HepG2 (cell line): ENCODE results near the gene MTNR1A. TPM values are rescaled to one million over a fixed set of nuclear protein-coding genes. Genes with fewer than 3 reads are reported as not detected.

Experiments
- ATAC-seq: fragments of 200-7000 bp; cut with Tn5 transposase; 3 replicates; pipeline ENCODE4 v1.9.1; 2020; ENCODE audit warnings: mild to moderate bottlenecking, moderate library complexity
- BruUV-seq: library from RNA; stranded (reverse); fragments of 400-500 nt; replicated peaks from 2 replicates; lab custom pipeline; 2021; lab: Mats Ljungman, UMichigan
- CTCF ChIA-PET: fragments of 300-600 bp; formaldehyde crosslinking; extraction: SDS; loops from one replicate; lab custom pipeline; 2021; ENCODE audit warnings: low total read pairs, inconsistent platforms, low intra/inter-chr PET ratio; lab: Yijun Ruan, JAX
- POLR2A ChIA-PET: fragments of 350-600 bp; sonication (Branson Sonifier 250); formaldehyde crosslinking; loops from one replicate; lab custom pipeline; 2020; ENCODE audit warnings: antibody characterized with exemption, inconsistent platforms; lab: Yijun Ruan, JAX
- DNase-seq: peaks from one replicate; pipeline ENCODE4 v3.0.0-alpha.2; 2015; ENCODE audit warnings: low spot score
- FAIRE-seq: peaks from 3 replicates; lab custom pipeline; 2011; peaks lifted over from hg19 to GRCh38; lab: Jason Lieb, UNC
- H2AFZ ChIP-seq: one replicate; pipeline ENCODE4 v1.6.1; 2011; ENCODE audit warnings: low read length, inconsistent platforms
- H3K27ac ChIP-seq: fragments of 300-600 bp; 3 replicates; pipeline ENCODE4 v1.8.0; 2011; ENCODE audit warnings: mixed run types, mild to moderate bottlenecking, mixed read lengths, low read length, inconsistent platforms; ENCODE audit not compliant: insufficient read depth; ENCODE audit errors: extremely low read length
- H3K27me3 ChIP-seq, 2 experiments: fragments of 200-600 bp in 1 of 2; 2 replicates in 1 of 2; 3 replicates in 1 of 2; pipeline versions ENCODE4 v1.6.0 to v1.8.0; 2011; ENCODE audit warnings: low read length in 2 of 2, mild to moderate bottlenecking in 2 of 2, moderate library complexity in 2 of 2, inconsistent platforms in 1 of 2; ENCODE audit not compliant: insufficient read depth in 2 of 2, control insufficient read depth in 1 of 2
- H3K36me3 ChIP-seq, 2 experiments: fragments of 200-600 bp in 1 of 2; replicated peaks in 1 of 2; 2 replicates in 1 of 2; 3 replicates in 1 of 2; pipeline versions ENCODE4 v1.5.1 to v1.8.0; 2011; ENCODE audit warnings: low read length in 2 of 2, inconsistent platforms in 1 of 2; ENCODE audit not compliant: insufficient read depth in 2 of 2, control insufficient read depth in 1 of 2
- H3K4me1 ChIP-seq: 2 replicates; pipeline ENCODE4 v1.5.1; 2012; ENCODE audit warnings: low read length, inconsistent platforms; ENCODE audit not compliant: insufficient read depth
- H3K4me2 ChIP-seq: 2 replicates; pipeline ENCODE4 v1.6.0; 2011; ENCODE audit warnings: low read depth, low read length, inconsistent platforms
- H3K4me3 ChIP-seq, 3 experiments: fragments of 200-600 bp in 1 of 3; sonication (generic), shearing (Covaris generic) in 1 of 3; replicated peaks in 1 of 3; 2 replicates each; pipeline ENCODE4 v1.5.1; 2011 to 2016; ENCODE audit warnings: low read length in 3 of 3, inconsistent platforms in 2 of 3, low read depth in 2 of 3, mild to moderate bottlenecking in 2 of 3, control low read depth in 1 of 3, mixed read lengths in 1 of 3; ENCODE audit not compliant: insufficient read depth in 1 of 3
- H3K79me2 ChIP-seq: one replicate; pipeline ENCODE4 v1.6.1; 2011; ENCODE audit warnings: low read length, inconsistent platforms; ENCODE audit not compliant: insufficient read depth
- H3K9ac ChIP-seq: 2 replicates; pipeline ENCODE4 v1.6.0; 2011; ENCODE audit warnings: mild to moderate bottlenecking, low read depth, low read length, inconsistent platforms; ENCODE audit not compliant: insufficient read depth
- H3K9me3 ChIP-seq: 2 replicates; pipeline ENCODE4 v1.5.1; 2012; ENCODE audit warnings: mild to moderate bottlenecking, low read length
- H4K20me1 ChIP-seq: 2 replicates; pipeline ENCODE4 v1.6.0; 2011; ENCODE audit warnings: inconsistent platforms, mild to moderate bottlenecking, low read length, moderate library complexity; ENCODE audit not compliant: insufficient read depth
- AGO2 ChIP-seq: fragments of 200-400 bp; formaldehyde crosslinking; optimal IDR thresholded peaks from 2 replicates; pipeline ENCODE3; 2017; ENCODE audit warnings: mild to moderate bottlenecking, low read depth, low read length, moderate library complexity
- RBM22 ChIP-seq: fragments of 200-400 bp; formaldehyde crosslinking; optimal IDR thresholded peaks from 2 replicates; pipeline ENCODE3; 2017; ENCODE audit warnings: mild to moderate bottlenecking, low read length, moderate library complexity
- SRY ChIP-seq: sonication (generic); formaldehyde crosslinking; IDR thresholded peaks from 2 replicates; pipeline ENCODE4 v1.8.0; 2022; ENCODE audit warnings: mild to moderate bottlenecking, missing genetic modification reagents
- TEAD2 ChIP-seq: sonication (generic); formaldehyde crosslinking; IDR thresholded peaks from 2 replicates; pipeline ENCODE4 v1.9.0; 2021; ENCODE audit warnings: missing genetic modification reagents
- ZBTB38 ChIP-seq: sonication (generic); formaldehyde crosslinking; IDR thresholded peaks from 2 replicates; pipeline ENCODE4 v1.5.1; 2020; ENCODE audit warnings: mild to moderate bottlenecking, missing genetic modification reagents
- ZNF317 ChIP-seq: sonication (generic); formaldehyde crosslinking; IDR thresholded peaks from 2 replicates; pipeline ENCODE4 v1.5.0; 2020; ENCODE audit warnings: mild to moderate bottlenecking, missing genetic modification reagents
- ZNF800 ChIP-seq: sonication (generic); formaldehyde crosslinking; IDR thresholded peaks from 2 replicates; pipeline ENCODE4 v1.4.0; 2020; ENCODE audit warnings: missing genetic modification reagents
- ZNF850 ChIP-seq: sonication (generic); formaldehyde crosslinking; conservative IDR thresholded peaks from 2 replicates; pipeline ENCODE4 v1.9.0; 2021; ENCODE audit warnings: mild to moderate bottlenecking, missing genetic modification reagents
- whole genome bisulfite sequencing: methylation state at CpG from one replicate; pipeline ENCODE4 v1.1.6; 2017; ENCODE audit warnings: low lambda C conversion rate; 5-methylcytosine and 5-hydroxymethylcytosine counted together
- in situ Hi-C: cut with HindIII; loops from 2 replicates; pipeline ENCODE4 v1.10.0; 2017; ENCODE audit warnings: low pct_unique_long_range_greater_than_20kb; ENCODE audit not compliant: extremely low pct_ligation_motif_present
- intact Hi-C: fragments of 100-400 bp; cut with micrococcal nuclease; formaldehyde crosslinking; loops from one replicate; pipeline ENCODE4 v1.10.0; 2022; ENCODE audit not compliant: unreplicated experiment
- polyA plus RNA-seq, 8 experiments: library from polyadenylated mRNA; depleted of rRNA in 3 of 8; stranded (reverse) in 7 of 8; unstranded in 1 of 8; fragments of >200 nt; fragmentation: Illumina TruSeq in 4 of 8; extraction: Trizol in 4 of 8; gene quantifications; 2 replicates each; pipeline versions ENCODE4 v1.2.1 to v1.2.3, GENCODE V29; 2011 to 2016; ENCODE audit warnings: low read depth in 4 of 8, missing spikeins in 1 of 8, mixed read lengths in 1 of 8; ENCODE audit not compliant: insufficient read depth in 1 of 8
- total RNA-seq, 5 experiments: library from RNA; depleted of rRNA; stranded (reverse); fragments of >200 nt; fragmentation: Illumina TruSeq; extraction: Trizol; gene quantifications; 2 replicates each; pipeline ENCODE4 v1.2.3, GENCODE V29; 2016; ENCODE audit warnings: low read depth in 1 of 5

The MTNR1A gene
- total and polyA plus RNA-seq, 2 of the 13 experiments (the other 11 are each of a cell fraction or from before 2014, with no cell fraction given), result not detected

- no peak for TF ChIP-seq ZNF317 (CRISPR knock-in tag)
- no peak for TF ChIP-seq TEAD2 (CRISPR knock-in tag)
Measured at GRCh38 chr4:186599483-186599882, 44.1 kb upstream of the MTNR1A start (continued).

- DNase-seq, result no peak
- Histone ChIP-seq H3K4me2 (no peak overlapping the region), H3K79me2 (no peaks in the 10 kb centered on the region), H3K4me3 (no peak overlapping the region), H3K36me3 (peaks cover 42 to 88% of the 10 kb centered on the region in 2 experiments), H4K20me1 (no peaks in the 10 kb centered on the region), H3K9me3 (no peaks in the 10 kb centered on the region), H3K27ac (no peak overlapping the region), H3K9ac (no peak overlapping the region), H3K4me1 (no peaks in the 10 kb centered on the region), H3K27me3 (no peaks in the 10 kb centered on the region), H2AFZ (no peak overlapping the region)
- ChIA-PET POLR2A (no interaction called here), CTCF (no interaction called here)
- no peak; the same call in 1 of the 3 replicates for ATAC-seq
- WGBS, result 95% methylated on average over 4 of the region's 7 CpGs
- TF ChIP-seq RBM22 (peak; percentile 14), ZNF317 (CRISPR knock-in tag) (no peak)
- BruUV-seq, result no TSS peak
- intact Hi-C loops (no loop called here), in situ Hi-C loops (no loop called here)
- no peak for FAIRE-seq
Measured at GRCh38 chr4:186598686-186599085, 43.3 kb upstream of the MTNR1A start.

GRCh38 chr4:186596850-186597390 is 41.6 kb upstream of the MTNR1A start:
- FAIRE-seq, result no peak

More at GRCh38 chr4:186596850-186597390, 41.6 kb upstream of the MTNR1A start:
- Histone ChIP-seq H4K20me1 (no peaks in the 10 kb centered on the region), H3K27me3 (no peaks in the 10 kb centered on the region), H3K9ac (no peak overlapping the region), H3K79me2 (no peaks in the 10 kb centered on the region)
- TF ChIP-seq ZBTB38 (0 out of 2 replicates have a peak, but pooled peaks have one; percentile 25), SRY (CRISPR knock-in tag) (no peak), AGO2 (peak; percentile 35), ZNF850 (CRISPR knock-in tag) (no peak), ZNF800 (CRISPR knock-in tag) (no peak)
- TF ChIP-seq, all 625 proteins: peak for 2
- ATAC-seq (no peak), DNase-seq (no peak)
- in situ Hi-C loops (no loop called here), intact Hi-C loops (no loop called here)
- 97% methylated on average over 23 of the region's 23 CpGs for WGBS
- no TSS peak for BruUV-seq
- H2AFZ ChIP-seq, result no peak overlapping the region
- ChIA-PET CTCF (no interaction called here), POLR2A (no interaction called here)
- no peak overlapping the region for H3K4me2 ChIP-seq
- H3K27ac ChIP-seq, result no peak overlapping the region
- peaks cover 39 to 87% of the 10 kb centered on the region in 2 experiments for H3K36me3 ChIP-seq
- no peaks in the 10 kb centered on the region for H3K4me1 ChIP-seq
- no peak overlapping the region for H3K4me3 ChIP-seq
- H3K9me3 ChIP-seq, result no peaks in the 10 kb centered on the region
